ENCODE results near the gene GLIS1.

GLIS1 gene

GRCh38 chr1:53717025-53717804 is 21.7 kb downstream of the GLIS1 start:
- no peak for DNase-seq (ENCODE audit: low read depth)

- DNase-seq (ENCODE audit: low read depth), result no peak
Measured at GRCh38 chr1:53716150-53716549, 22.8 kb downstream of the GLIS1 start.

GRCh38 chr1:53715478-53715877 is 23.5 kb downstream of the GLIS1 start:
- DNase-seq (ENCODE audit: low read depth), result no peak

GRCh38 chr1:53712276-53712675 is 26.7 kb downstream of the GLIS1 start:
- no peak for DNase-seq (ENCODE audit: low read depth)

- no peak for DNase-seq (ENCODE audit: low read depth)
Measured at GRCh38 chr1:53710584-53710983, 28.4 kb downstream of the GLIS1 start.

GRCh38 chr1:53708687-53709086 is 30.3 kb downstream of the GLIS1 start:
- DNase-seq (ENCODE audit: low read depth), result no peak

GRCh38 chr1:53706356-53706755 is 32.6 kb downstream of the GLIS1 start:
- no peak for DNase-seq (ENCODE audit: low read depth)

- no peak for DNase-seq (ENCODE audit: low read depth)
Measured at GRCh38 chr1:53705446-53706096, 33.4 kb downstream of the GLIS1 start.

GRCh38 chr1:53704804-53705445 is 34.0 kb downstream of the GLIS1 start:
- no peak for DNase-seq (ENCODE audit: low read depth)

GRCh38 chr1:53704304-53704703 is 34.7 kb downstream of the GLIS1 start:
- DNase-seq (ENCODE audit: low read depth), result no peak

- no peak for DNase-seq (ENCODE audit: low read depth)
Measured at GRCh38 chr1:53703174-53703573, 35.8 kb downstream of the GLIS1 start.

GRCh38 chr1:53702341-53702740 is 36.6 kb downstream of the GLIS1 start:
- DNase-seq (ENCODE audit: low read depth), result no peak

GRCh38 chr1:53700776-53701175 is 38.2 kb downstream of the GLIS1 start:
- DNase-seq (ENCODE audit: low read depth), result no peak

- no peak for DNase-seq (ENCODE audit: low read depth)
Measured at GRCh38 chr1:53699981-53700380, 39.0 kb downstream of the GLIS1 start.

GRCh38 chr1:53698384-53698980 is 40.5 kb downstream of the GLIS1 start:
- DNase-seq (ENCODE audit: low read depth), result no peak

GRCh38 chr1:53697721-53698383 is 41.1 kb downstream of the GLIS1 start:
- peak; percentile 70 for DNase-seq (ENCODE audit: low read depth)

GRCh38 chr1:53696990-53697389 is 42.0 kb downstream of the GLIS1 start:
- DNase-seq (ENCODE audit: low read depth), result no peak

- DNase-seq (ENCODE audit: low read depth), result no peak
Measured at GRCh38 chr1:53696571-53696970, 42.4 kb downstream of the GLIS1 start.

GRCh38 chr1:53696051-53696450 is 42.9 kb downstream of the GLIS1 start:
- no peak for DNase-seq (ENCODE audit: low read depth)

- no peak for DNase-seq (ENCODE audit: low read depth)
Measured at GRCh38 chr1:53695116-53695515, 43.8 kb downstream of the GLIS1 start.

GRCh38 chr1:53694718-53695091 is 44.3 kb downstream of the GLIS1 start:
- no peak for DNase-seq (ENCODE audit: low read depth)
